ENCODE measurements around the gene STIMATE. TPM values are rescaled to one million over a fixed set of nuclear protein-coding genes. Genes with fewer than 3 reads are reported as not detected.

The STIMATE gene
- total RNA-seq, 4 donors from 2014 or later = 15.9 to 25.7 (median 19.3) TPM

- WGBS = 77% methylated on average over 4 of the region's 4 CpGs
- Histone ChIP-seq H3K36me3 (no peaks in the 10 kb centered on the region), H3K27ac (no peak overlapping the region), H3K9me3 (no peaks in the 10 kb centered on the region), H3K4me1 (peaks cover 1% of the 10 kb centered on the region), H3K27me3 (no peaks in the 10 kb centered on the region), H3K4me3 (no peak overlapping the region)
- TF ChIP-seq CTCF (IDR thresholded peaks at IDR 0.05) = no peak
- TF ChIP-seq POLR2A (IDR thresholded peaks at IDR 0.05) = no peak
- no peak for TF ChIP-seq EP300 (IDR thresholded peaks at IDR 0.05)
- TF ChIP-seq POLR2AphosphoS5 (IDR thresholded peaks at IDR 0.05) = no peak
- no peak for DNase-seq (ENCODE audit: low spot score in 2 of 2)
Measured at GRCh38 chr3:52879090-52879489, 18.3 kb downstream of the STIMATE start.

- Histone ChIP-seq H3K4me1 (peaks cover 14% of the 10 kb centered on the region), H3K4me3 (no peak overlapping the region), H3K36me3 (no peaks in the 10 kb centered on the region), H3K27me3 (no peaks in the 10 kb centered on the region), H3K27ac (no peak overlapping the region), H3K9me3 (no peaks in the 10 kb centered on the region)
- TF ChIP-seq CTCF (IDR thresholded peaks at IDR 0.05) (no peak), POLR2A (IDR thresholded peaks at IDR 0.05) (no peak), POLR2AphosphoS5 (IDR thresholded peaks at IDR 0.05) (no peak), EP300 (IDR thresholded peaks at IDR 0.05) (no peak)
- 97% methylated on average over 3 of the region's 3 CpGs for WGBS
- no peak for DNase-seq (ENCODE audit: low spot score in 2 of 2)
Measured at GRCh38 chr3:52877085-52877484, 20.3 kb downstream of the STIMATE start.

- no peaks in the 10 kb centered on the region for H3K9me3 ChIP-seq
- 90% methylated on average over 9 of the region's 9 CpGs for WGBS
- no peak for TF ChIP-seq POLR2A (IDR thresholded peaks at IDR 0.05)
- no peak for TF ChIP-seq EP300 (IDR thresholded peaks at IDR 0.05)
- no peak for TF ChIP-seq CTCF (IDR thresholded peaks at IDR 0.05)
- TF ChIP-seq POLR2AphosphoS5 (IDR thresholded peaks at IDR 0.05) = no peak
- no peak overlapping the region for H3K4me3 ChIP-seq
- H3K27me3 ChIP-seq = no peaks in the 10 kb centered on the region
- no peak overlapping the region for H3K27ac ChIP-seq
- H3K36me3 ChIP-seq = no peaks in the 10 kb centered on the region
- peaks cover 14% of the 10 kb centered on the region for H3K4me1 ChIP-seq
- DNase-seq (ENCODE audit: low spot score in 2 of 2) = no peak
Measured at GRCh38 chr3:52874864-52875587, 22.3 kb downstream of the STIMATE start.

GRCh38 chr3:52874160-52874701, 23.1 kb downstream of the STIMATE start:
- no peak overlapping the region for H3K4me3 ChIP-seq
- H3K9me3 ChIP-seq = no peaks in the 10 kb centered on the region
- TF ChIP-seq EP300 (IDR thresholded peaks at IDR 0.05) = no peak
- TF ChIP-seq POLR2AphosphoS5 (IDR thresholded peaks at IDR 0.05) = no peak
- TF ChIP-seq CTCF (IDR thresholded peaks at IDR 0.05) = no peak
- TF ChIP-seq POLR2A (IDR thresholded peaks at IDR 0.05) = no peak
- H3K36me3 ChIP-seq = no peaks in the 10 kb centered on the region
- no peaks in the 10 kb centered on the region for H3K27me3 ChIP-seq
- WGBS = 64% methylated on average over 5 of the region's 5 CpGs
- H3K4me1 ChIP-seq = peaks cover 14% of the 10 kb centered on the region
- no peak overlapping the region for H3K27ac ChIP-seq
- no peak for DNase-seq (ENCODE audit: low spot score in 2 of 2)

- no peaks in the 10 kb centered on the region for H3K9me3 ChIP-seq
- peaks cover 14% of the 10 kb centered on the region for H3K4me1 ChIP-seq
- H3K27me3 ChIP-seq = no peaks in the 10 kb centered on the region
- TF ChIP-seq POLR2A (IDR thresholded peaks at IDR 0.05) = no peak
- TF ChIP-seq CTCF (IDR thresholded peaks at IDR 0.05) = no peak
- no peak for TF ChIP-seq POLR2AphosphoS5 (IDR thresholded peaks at IDR 0.05)
- TF ChIP-seq EP300 (IDR thresholded peaks at IDR 0.05) = no peak
- DNase-seq (ENCODE audit: low spot score in 2 of 2) = no peak
- H3K36me3 ChIP-seq = no peaks in the 10 kb centered on the region
- 56% methylated on average over 8 of the region's 8 CpGs for WGBS
- H3K4me3 ChIP-seq = no peak overlapping the region
- H3K27ac ChIP-seq = no peak overlapping the region
Measured at GRCh38 chr3:52873433-52874159, 23.8 kb downstream of the STIMATE start.
